Upper lobe of left lung (tissue), 6 donors: ENCODE data around the gene RPL11. TPM values are rescaled to one million over a fixed set of nuclear protein-coding genes. Genes with fewer than 3 reads are reported as not detected.

Experiments
- ATAC-seq, 2 donors: fragments of 200-7000 bp; cut with Tn5 transposase; one replicate each; pipeline ENCODE4 v1.9.1; 2022; ENCODE audit warnings: mild to moderate bottlenecking in 2 of 2, moderate library complexity in 2 of 2; ENCODE audit not compliant: low FRiP score in 2 of 2
- DNase-seq, 2 donors: peaks; one replicate each; pipeline ENCODE4 v3.0.0-alpha.2; 2019 to 2020
- H3K27ac ChIP-seq, 4 donors: fragments of 200-600 bp; sonication (generic); one replicate each; pipeline ENCODE4 v1.5.1; 2016 to 2019
- H3K27me3 ChIP-seq, 4 donors: fragments of 200-600 bp; sonication (generic); one replicate each; pipeline ENCODE4 v1.5.1; 2017 to 2019
- H3K36me3 ChIP-seq, 4 donors: fragments of 200-600 bp; sonication (generic); one replicate each; pipeline ENCODE4 v1.5.1; 2016 to 2019
- H3K4me1 ChIP-seq, 4 donors: fragments of 200-600 bp; sonication (generic); one replicate each; pipeline ENCODE4 v1.5.1; 2018 to 2019
- H3K4me3 ChIP-seq, 4 donors: fragments of 200-600 bp; sonication (generic); one replicate each; pipeline ENCODE4 v1.5.1; 2017 to 2019; ENCODE audit warnings: mild to moderate bottlenecking in 2 of 4, moderate library complexity in 1 of 4
- H3K9me3 ChIP-seq, 4 donors: fragments of 200-600 bp; sonication (generic); one replicate each; pipeline ENCODE4 v1.5.1; 2018 to 2019
- CTCF ChIP-seq, 6 experiments: fragments of 450-650 bp in 4 of 6; fragments of 200-600 bp in 2 of 6; sonication (generic) in 2 of 6; IDR thresholded peaks; one replicate each; pipeline ENCODE4 v1.5.1; 2016 to 2019; ENCODE audit warnings: antibody characterized with exemption in 6 of 6
- EP300 ChIP-seq, 4 donors: sonication (generic); formaldehyde crosslinking; IDR thresholded peaks; one replicate each; pipeline ENCODE4 v1.5.1; 2017; ENCODE audit warnings: antibody characterized with exemption in 4 of 4, control low read depth in 2 of 4
- POLR2A ChIP-seq, 4 donors: fragments of 450-650 bp; IDR thresholded peaks; one replicate each; pipeline ENCODE4 v1.5.1; 2016 to 2017; ENCODE audit warnings: antibody characterized with exemption in 4 of 4, mild to moderate bottlenecking in 2 of 4
- POLR2AphosphoS5 ChIP-seq, 2 donors: sonication (generic); formaldehyde crosslinking; IDR thresholded peaks; one replicate each; pipeline ENCODE4 v1.5.1; 2017; ENCODE audit warnings: antibody characterized with exemption in 2 of 2
- whole genome bisulfite sequencing, 2 donors: methylation state at CpG; one replicate each; pipeline ENCODE4 v1.1.5; 2017 to 2018; 5-methylcytosine and 5-hydroxymethylcytosine counted together
- total RNA-seq, 6 donors: library from RNA; depleted of rRNA in 4 of 6; stranded (reverse); fragments of >200 nt in 4 of 6; gene quantifications; one replicate each; pipeline versions ENCODE4 v1.1.0 to v1.2.1, GENCODE V29; 2016 to 2021
- donor health status: DM: no; HTN: no; CAD: no; lungs with moderate emphysema.
- donor health status: DM: no; HTN: yes; CAD: no; lungs with severe emphysema.

The RPL11 gene
- total RNA-seq, 6 donors from 2014 or later = 497 to 1,020 (median 874) TPM

GRCh38 chr1:23699280-23700179, 7.9 kb downstream of the RPL11 start:
- DNase-seq = no peak
- ATAC-seq = no peak
- no peak for TF ChIP-seq POLR2AphosphoS5 (IDR thresholded peaks at IDR 0.05)
- H3K36me3 ChIP-seq = peaks cover 26 to 94% (median 53%) of the 10 kb centered on the region in 4 donors
- no peaks in the 10 kb centered on the region for H3K9me3 ChIP-seq
- no peaks in the 10 kb centered on the region for H3K27me3 ChIP-seq
- H3K27ac ChIP-seq = no peak overlapping the region
- no peak overlapping the region for H3K4me3 ChIP-seq
- peaks cover 16 to 50% (median 28%) of the 10 kb centered on the region in 4 donors for H3K4me1 ChIP-seq
- 77 to 78% methylated on average over 7 of the region's 7 CpGs for WGBS, 2 donors

GRCh38 chr1:23701310-23701709, 9.7 kb downstream of the RPL11 start:
- 91 to 100% methylated on average over 2 of the region's 2 CpGs for WGBS, 2 donors
- no peak overlapping the region for H3K4me3 ChIP-seq
- no peaks in the 10 kb centered on the region for H3K27me3 ChIP-seq
- no peaks in the 10 kb centered on the region for H3K9me3 ChIP-seq
- H3K4me1 ChIP-seq = peaks cover 9 to 44% (median 15%) of the 10 kb centered on the region in 4 donors
- no peak for ATAC-seq
- TF ChIP-seq CTCF (IDR thresholded peaks at IDR 0.05) (no peak), EP300 (IDR thresholded peaks at IDR 0.05) (no peak), POLR2AphosphoS5 (IDR thresholded peaks at IDR 0.05) (no peak), POLR2A (IDR thresholded peaks at IDR 0.05) (no peak)
- peaks cover 16 to 82% (median 36%) of the 10 kb centered on the region in 4 donors for H3K36me3 ChIP-seq
- no peak for DNase-seq
- H3K27ac ChIP-seq = peak overlapping the region in 2 of 4 donors; percentile 21 to 58

- Histone ChIP-seq H3K4me1 (peaks cover 8 to 38% (median 15%) of the 10 kb centered on the region in 4 donors), H3K4me3 (no peak overlapping the region), H3K9me3 (no peaks in the 10 kb centered on the region), H3K27me3 (no peaks in the 10 kb centered on the region), H3K36me3 (peaks cover 14 to 75% (median 30%) of the 10 kb centered on the region in 4 donors), H3K27ac (peak overlapping the region in 3 of 4 donors; percentile 6 to 63 (median 58))
- TF ChIP-seq POLR2AphosphoS5 (IDR thresholded peaks at IDR 0.05) (no peak), EP300 (IDR thresholded peaks at IDR 0.05) (no peak), CTCF (IDR thresholded peaks at IDR 0.05) (no peak), POLR2A (IDR thresholded peaks at IDR 0.05) (no peak)
- 66 to 71% methylated on average over 5 of the region's 5 CpGs for WGBS, 2 donors
- DNase-seq (no peak), ATAC-seq (no peak)
These were observed 10.4 kb downstream of the RPL11 start for GRCh38 chr1:23701996-23702395.

GRCh38 chr1:23704834-23705495, 13.4 kb downstream of the RPL11 start:
- H3K4me3 ChIP-seq = no peak overlapping the region
- H3K27ac ChIP-seq = peak overlapping the region; percentile 17 to 77 (median 42)
- 69 to 76% methylated on average over 6 of the region's 6 CpGs for WGBS, 2 donors
- ATAC-seq (peak; percentile 47 to 86), DNase-seq (peak in 1 of 2 donors; percentile 43)
- TF ChIP-seq POLR2AphosphoS5 (IDR thresholded peaks at IDR 0.05) (no peak), CTCF (IDR thresholded peaks at IDR 0.05) (no peak), EP300 (IDR thresholded peaks at IDR 0.05) (no peak), POLR2A (IDR thresholded peaks at IDR 0.05) (no peak)
- H3K27me3 ChIP-seq = no peaks in the 10 kb centered on the region
- peaks cover 8 to 27% (median 13%) of the 10 kb centered on the region in 4 donors for H3K4me1 ChIP-seq
- H3K36me3 ChIP-seq = peaks cover 3 to 45% (median 11%) of the 10 kb centered on the region in 4 donors
- no peaks in the 10 kb centered on the region for H3K9me3 ChIP-seq

GRCh38 chr1:23709229-23709628, 17.6 kb downstream of the RPL11 start:
- Histone ChIP-seq H3K9me3 (no peaks in the 10 kb centered on the region), H3K4me1 (peaks cover 0 to 8% (median 0%) of the 10 kb centered on the region in 4 donors), H3K27me3 (no peaks in the 10 kb centered on the region), H3K36me3 (peaks cover 0 to 9% (median 0%) of the 10 kb centered on the region in 4 donors), H3K27ac (no peak overlapping the region), H3K4me3 (no peak overlapping the region)
- no peak for ATAC-seq
- no peak for TF ChIP-seq POLR2AphosphoS5 (IDR thresholded peaks at IDR 0.05)
- TF ChIP-seq POLR2A (IDR thresholded peaks at IDR 0.05) = no peak
- TF ChIP-seq CTCF (IDR thresholded peaks at IDR 0.05) = no peak
- no peak for TF ChIP-seq EP300 (IDR thresholded peaks at IDR 0.05)
- WGBS, 2 donors = 93% methylated on average over 4 of the region's 4 CpGs
- DNase-seq = no peak
